HepG2 (cell line): ENCODE data around the gene DPEP3. TPM values are rescaled to one million over a fixed set of nuclear protein-coding genes. Genes with fewer than 3 reads are reported as not detected.

ENCODE experiments used
- ATAC-seq: fragments of 200-7000 bp; cut with Tn5 transposase; 3 replicates; pipeline ENCODE4 v1.9.1; 2020; ENCODE audit warnings: mild to moderate bottlenecking, moderate library complexity
- BruUV-seq: library from RNA; stranded (reverse); fragments of 400-500 nt; replicated peaks from 2 replicates; lab custom pipeline; 2021; lab: Mats Ljungman, UMichigan
- CTCF ChIA-PET: fragments of 300-600 bp; formaldehyde crosslinking; extraction: SDS; loops from one replicate; lab custom pipeline; 2021; ENCODE audit warnings: low total read pairs, inconsistent platforms, low intra/inter-chr PET ratio; lab: Yijun Ruan, JAX
- POLR2A ChIA-PET: fragments of 350-600 bp; sonication (Branson Sonifier 250); formaldehyde crosslinking; loops from one replicate; lab custom pipeline; 2020; ENCODE audit warnings: antibody characterized with exemption, inconsistent platforms; lab: Yijun Ruan, JAX
- DNase-seq: peaks from one replicate; pipeline ENCODE4 v3.0.0-alpha.2; 2015; ENCODE audit warnings: low spot score
- FAIRE-seq: peaks from 3 replicates; lab custom pipeline; 2011; peaks lifted over from hg19 to GRCh38; lab: Jason Lieb, UNC
- H2AFZ ChIP-seq: one replicate; pipeline ENCODE4 v1.6.1; 2011; ENCODE audit warnings: low read length, inconsistent platforms
- H3K27ac ChIP-seq: fragments of 300-600 bp; 3 replicates; pipeline ENCODE4 v1.8.0; 2011; ENCODE audit warnings: mixed run types, mild to moderate bottlenecking, mixed read lengths, low read length, inconsistent platforms; ENCODE audit not compliant: insufficient read depth; ENCODE audit errors: extremely low read length
- H3K27me3 ChIP-seq, 2 experiments: fragments of 200-600 bp in 1 of 2; 2 replicates in 1 of 2; 3 replicates in 1 of 2; pipeline versions ENCODE4 v1.6.0 to v1.8.0; 2011; ENCODE audit warnings: low read length in 2 of 2, mild to moderate bottlenecking in 2 of 2, moderate library complexity in 2 of 2, inconsistent platforms in 1 of 2; ENCODE audit not compliant: insufficient read depth in 2 of 2, control insufficient read depth in 1 of 2
- H3K36me3 ChIP-seq, 2 experiments: fragments of 200-600 bp in 1 of 2; replicated peaks in 1 of 2; 2 replicates in 1 of 2; 3 replicates in 1 of 2; pipeline versions ENCODE4 v1.5.1 to v1.8.0; 2011; ENCODE audit warnings: low read length in 2 of 2, inconsistent platforms in 1 of 2; ENCODE audit not compliant: insufficient read depth in 2 of 2, control insufficient read depth in 1 of 2
- H3K4me1 ChIP-seq: 2 replicates; pipeline ENCODE4 v1.5.1; 2012; ENCODE audit warnings: low read length, inconsistent platforms; ENCODE audit not compliant: insufficient read depth
- H3K4me2 ChIP-seq: 2 replicates; pipeline ENCODE4 v1.6.0; 2011; ENCODE audit warnings: low read depth, low read length, inconsistent platforms
- H3K4me3 ChIP-seq, 3 experiments: fragments of 200-600 bp in 1 of 3; sonication (generic), shearing (Covaris generic) in 1 of 3; replicated peaks in 1 of 3; 2 replicates each; pipeline ENCODE4 v1.5.1; 2011 to 2016; ENCODE audit warnings: low read length in 3 of 3, inconsistent platforms in 2 of 3, low read depth in 2 of 3, mild to moderate bottlenecking in 2 of 3, control low read depth in 1 of 3, mixed read lengths in 1 of 3; ENCODE audit not compliant: insufficient read depth in 1 of 3
- H3K79me2 ChIP-seq: one replicate; pipeline ENCODE4 v1.6.1; 2011; ENCODE audit warnings: low read length, inconsistent platforms; ENCODE audit not compliant: insufficient read depth
- H3K9ac ChIP-seq: 2 replicates; pipeline ENCODE4 v1.6.0; 2011; ENCODE audit warnings: mild to moderate bottlenecking, low read depth, low read length, inconsistent platforms; ENCODE audit not compliant: insufficient read depth
- H3K9me3 ChIP-seq: 2 replicates; pipeline ENCODE4 v1.5.1; 2012; ENCODE audit warnings: mild to moderate bottlenecking, low read length
- H4K20me1 ChIP-seq: 2 replicates; pipeline ENCODE4 v1.6.0; 2011; ENCODE audit warnings: inconsistent platforms, mild to moderate bottlenecking, low read length, moderate library complexity; ENCODE audit not compliant: insufficient read depth
- AHDC1 ChIP-seq: sonication (generic); formaldehyde crosslinking; IDR thresholded peaks from 2 replicates; pipeline ENCODE4 v1.5.1; 2020; ENCODE audit warnings: mild to moderate bottlenecking, missing genetic modification reagents, borderline replicate concordance
- AKAP8 ChIP-seq: sonication (generic); formaldehyde crosslinking; IDR thresholded peaks from 2 replicates; pipeline ENCODE4 v1.5.1; 2020; ENCODE audit warnings: mild to moderate bottlenecking, missing genetic modification reagents
- FOXJ3 ChIP-seq: sonication (generic); formaldehyde crosslinking; IDR thresholded peaks from 2 replicates; pipeline ENCODE4 v1.4.0; 2020; ENCODE audit warnings: missing genetic modification reagents, mild to moderate bottlenecking, borderline replicate concordance
- MAX ChIP-seq: IDR thresholded peaks from 2 replicates; pipeline ENCODE4 v1.6.1; 2012; ENCODE audit warnings: inconsistent platforms
- MAZ ChIP-seq, 2 experiments: sonication (generic) in 1 of 2; formaldehyde crosslinking in 1 of 2; IDR thresholded peaks; 2 replicates each; pipeline versions ENCODE4 v1.5.0 to v1.6.1; 2012 to 2020; ENCODE audit warnings: low read depth in 2 of 2, mild to moderate bottlenecking in 2 of 2, borderline replicate concordance in 1 of 2, improper control_type of control experiment in 1 of 2, low read length in 1 of 2, missing genetic modification reagents in 1 of 2, moderate library complexity in 1 of 2
- RXRA ChIP-seq: sonication (generic); formaldehyde crosslinking; IDR thresholded peaks from 2 replicates; pipeline ENCODE4 v1.5.1; 2020; ENCODE audit warnings: missing genetic modification reagents
- RXRB ChIP-seq: IDR thresholded peaks from 2 replicates; pipeline ENCODE4 v1.6.1; 2016; ENCODE audit warnings: borderline replicate concordance, missing genetic modification reagents, missing compliant biosample characterization
- ZNF687 ChIP-seq: sonication (generic); formaldehyde crosslinking; IDR thresholded peaks from 2 replicates; pipeline ENCODE4 v1.5.1; 2020; ENCODE audit warnings: mild to moderate bottlenecking, missing genetic modification reagents, moderate library complexity
- ZNF839 ChIP-seq: sonication (generic); formaldehyde crosslinking; IDR thresholded peaks from 2 replicates; pipeline ENCODE4 v1.4.0; 2020; ENCODE audit warnings: missing genetic modification reagents, mild to moderate bottlenecking, borderline replicate concordance
- WGBS: methylation state at CpG from one replicate; pipeline ENCODE4 v1.1.6; 2017; ENCODE audit warnings: low lambda C conversion rate; 5-methylcytosine and 5-hydroxymethylcytosine counted together
- in situ Hi-C: cut with HindIII; loops from 2 replicates; pipeline ENCODE4 v1.10.0; 2017; ENCODE audit warnings: low pct_unique_long_range_greater_than_20kb; ENCODE audit not compliant: extremely low pct_ligation_motif_present
- intact Hi-C: fragments of 100-400 bp; cut with micrococcal nuclease; formaldehyde crosslinking; loops from one replicate; pipeline ENCODE4 v1.10.0; 2022; ENCODE audit not compliant: unreplicated experiment
- polyA plus RNA-seq, 8 experiments: library from polyadenylated mRNA; depleted of rRNA in 3 of 8; stranded (reverse) in 7 of 8; unstranded in 1 of 8; fragments of >200 nt; fragmentation: Illumina TruSeq in 4 of 8; extraction: Trizol in 4 of 8; gene quantifications; 2 replicates each; pipeline versions ENCODE4 v1.2.1 to v1.2.3, GENCODE V29; 2011 to 2016; ENCODE audit warnings: low read depth in 4 of 8, missing spikeins in 1 of 8, mixed read lengths in 1 of 8; ENCODE audit not compliant: insufficient read depth in 1 of 8
- total RNA-seq, 5 experiments: library from RNA; depleted of rRNA; stranded (reverse); fragments of >200 nt; fragmentation: Illumina TruSeq; extraction: Trizol; gene quantifications; 2 replicates each; pipeline ENCODE4 v1.2.3, GENCODE V29; 2016; ENCODE audit warnings: low read depth in 1 of 5
- TF ChIP-seq, protein P1 (sequence below): conservative IDR thresholded peaks from 2 replicates; pipeline ENCODE4 v1.6.1; 2018; ENCODE audit warnings: missing genetic modification reagents

The DPEP3 gene
- total and polyA plus RNA-seq, 2 of the 13 experiments (the other 11 are each of a cell fraction or from before 2014, with no cell fraction given): not detected

DNA sequence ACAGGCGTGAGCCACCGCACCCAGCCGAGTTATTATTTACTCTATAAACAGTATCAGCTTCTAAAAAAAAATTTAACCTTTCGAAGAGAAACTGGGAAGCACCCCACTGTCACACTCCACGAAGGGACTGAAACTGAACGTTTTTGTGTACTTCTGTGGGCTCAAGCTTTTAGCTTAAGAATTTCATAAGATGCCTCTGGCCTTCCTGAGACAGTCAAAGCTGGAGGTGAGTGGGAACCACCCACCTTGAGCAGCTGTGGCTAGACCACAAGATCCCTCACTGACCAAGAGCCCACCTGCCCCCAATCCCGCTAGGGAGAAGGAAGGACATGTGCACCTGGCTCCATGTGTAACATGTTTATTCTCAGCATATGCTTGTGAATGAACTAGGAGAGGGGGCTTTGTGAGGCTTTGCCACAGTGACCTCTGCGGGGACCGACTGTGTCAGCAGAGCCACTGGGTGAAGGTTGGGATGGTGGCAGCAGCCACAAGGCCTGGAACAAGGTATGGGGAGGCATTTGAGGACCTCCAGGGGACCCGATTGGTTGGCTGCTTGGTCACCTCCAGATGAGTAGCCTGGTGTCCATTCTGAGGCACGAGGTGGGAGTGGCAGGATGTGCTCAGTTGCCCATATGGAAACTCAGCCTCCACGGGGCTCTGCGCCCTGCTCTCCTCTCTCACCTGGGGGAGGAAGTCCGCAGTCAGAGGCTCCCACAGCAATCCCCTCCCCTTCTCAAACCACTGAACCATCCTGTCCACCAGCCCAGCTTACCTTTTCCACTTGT is 4.8 kb downstream of the DPEP3 start:
- no peak overlapping the region for H3K27ac ChIP-seq
- POLR2A ChIA-PET: interaction anchor here (2.3 kb wide), 1 partner anchor 9 kb away, joined by 9 read pairs; no protein-coding TSS in a partner anchor
- TF ChIP-seq AKAP8 (CRISPR knock-in tag) (no peak), RXRB (CRISPR knock-in tag) (no peak), RXRA (no peak), ZNF687 (CRISPR knock-in tag) (peak; percentile 47), ZNF839 (no peak), MAX (0 out of 2 replicates have a peak, but pooled peaks have one; percentile 16), FOXJ3 (CRISPR knock-in tag) (no peak), MAZ (IDR thresholded peaks at IDR 0.05; ENCODE audit: borderline replicate concordance, low read depth, low read length) (no peak), MAZ (CRISPR knock-in tag; IDR thresholded peaks at IDR 0.05; ENCODE audit: low read depth) (no peak), AHDC1 (no peak)
- TF ChIP-seq, protein P1, sequence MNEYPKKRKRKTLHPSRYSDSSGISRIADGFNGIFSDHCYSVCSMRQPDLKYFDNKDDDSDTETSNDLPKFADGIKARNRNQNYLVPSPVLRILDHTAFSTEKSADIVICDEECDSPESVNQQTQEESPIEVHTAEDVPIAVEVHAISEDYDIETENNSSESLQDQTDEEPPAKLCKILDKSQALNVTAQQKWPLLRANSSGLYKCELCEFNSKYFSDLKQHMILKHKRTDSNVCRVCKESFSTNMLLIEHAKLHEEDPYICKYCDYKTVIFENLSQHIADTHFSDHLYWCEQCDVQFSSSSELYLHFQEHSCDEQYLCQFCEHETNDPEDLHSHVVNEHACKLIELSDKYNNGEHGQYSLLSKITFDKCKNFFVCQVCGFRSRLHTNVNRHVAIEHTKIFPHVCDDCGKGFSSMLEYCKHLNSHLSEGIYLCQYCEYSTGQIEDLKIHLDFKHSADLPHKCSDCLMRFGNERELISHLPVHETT: no peak

More for the DNA sequence above, 4.8 kb downstream of the DPEP3 start:
- in situ Hi-C loops: no loop called here
- CTCF ChIA-PET: no interaction called here
- no peak overlapping the region for H3K4me3 ChIP-seq
- H3K4me2 ChIP-seq: peak overlapping the region; percentile 10; the same call in 1 of the 2 replicates
- H3K36me3 ChIP-seq: no peaks in the 10 kb centered on the region
- peaks cover 54% of the 10 kb centered on the region for H3K4me1 ChIP-seq
- no TSS peak for BruUV-seq
- 11% methylated on average over 14 of the region's 14 CpGs for WGBS
- H4K20me1 ChIP-seq: no peaks in the 10 kb centered on the region
- no peak for DNase-seq
- H3K27me3 ChIP-seq: peaks cover 5 to 40% of the 10 kb centered on the region in 2 experiments; a peak in 4 of 5 replicates
- H2AFZ ChIP-seq: no peak overlapping the region
- ATAC-seq: peak; percentile 19
- no peaks in the 10 kb centered on the region for H3K9me3 ChIP-seq
- H3K9ac ChIP-seq: no peak overlapping the region
- intact Hi-C loops: no loop called here
- FAIRE-seq: no peak
- no peaks in the 10 kb centered on the region for H3K79me2 ChIP-seq
